ENCODE data around the gene MRPS18A. TPM values are rescaled to one million over a fixed set of nuclear protein-coding genes. Genes with fewer than 3 reads are reported as not detected.

The MRPS18A gene
- total RNA-seq, 4 donors from 2014 or later, result 30.7 to 47.4 (median 37.1) TPM

GRCh38 chr6:43699564-43700186 is 12.1 kb upstream of the MRPS18A start:
- H3K4me1 ChIP-seq, result peaks cover 36 to 53% (median 44%) of the 10 kb centered on the region in 4 donors
- no peaks in the 10 kb centered on the region for H3K36me3 ChIP-seq
- 60% methylated on average over 7 of the region's 7 CpGs for WGBS
- H3K27ac ChIP-seq (replicated peaks in 1 of 4), result peak overlapping the region in 2 of 4 donors; percentile 3 to 31
- intact Hi-C loops (cut with DNase I), result no loop called here
- TF ChIP-seq POLR2AphosphoS5 (IDR thresholded peaks at IDR 0.05), result no peak
- TF ChIP-seq EP300 (IDR thresholded peaks at IDR 0.05), result no peak
- H3K4me3 ChIP-seq, result no peak overlapping the region
- no peaks in the 10 kb centered on the region for H3K27me3 ChIP-seq
- no peaks in the 10 kb centered on the region for H3K9me3 ChIP-seq
- no peak for DNase-seq (ENCODE audit: extremely low spot score)

- WGBS, result 31% methylated on average over 8 of the region's 8 CpGs
- peaks cover 36 to 53% (median 42%) of the 10 kb centered on the region in 4 donors for H3K4me1 ChIP-seq
- peak overlapping the region in 1 of 4 donors; percentile 31 for H3K27ac ChIP-seq (replicated peaks in 1 of 4)
- no peaks in the 10 kb centered on the region for H3K27me3 ChIP-seq
- no peak for DNase-seq (ENCODE audit: extremely low spot score)
- no peak overlapping the region for H3K4me3 ChIP-seq
- intact Hi-C loops (cut with DNase I), result no loop called here
- no peaks in the 10 kb centered on the region for H3K9me3 ChIP-seq
- TF ChIP-seq POLR2A (IDR thresholded peaks at IDR 0.05; ENCODE audit: low read depth) (no peak), CTCF (IDR thresholded peaks at IDR 0.05) (no peak)
- H3K36me3 ChIP-seq, result no peaks in the 10 kb centered on the region
Measured at GRCh38 chr6:43698584-43699349, 11.2 kb upstream of the MRPS18A start.

GRCh38 chr6:43697421-43697820 is 9.8 kb upstream of the MRPS18A start:
- no peaks in the 10 kb centered on the region for H3K9me3 ChIP-seq
- intact Hi-C loops (cut with DNase I), result no loop called here
- H3K4me3 ChIP-seq, result no peak overlapping the region
- DNase-seq (ENCODE audit: extremely low spot score), result no peak
- H3K27ac ChIP-seq (replicated peaks in 1 of 4), result no peak overlapping the region
- H3K36me3 ChIP-seq, result no peaks in the 10 kb centered on the region
- H3K4me1 ChIP-seq, result peaks cover 25 to 43% (median 30%) of the 10 kb centered on the region in 4 donors
- H3K27me3 ChIP-seq, result no peaks in the 10 kb centered on the region
- WGBS, result 100% methylated on average over 3 of the region's 3 CpGs
- no peak for TF ChIP-seq POLR2AphosphoS5 (IDR thresholded peaks at IDR 0.05)
- no peak for TF ChIP-seq EP300 (IDR thresholded peaks at IDR 0.05)
- no peak for TF ChIP-seq CTCF (IDR thresholded peaks at IDR 0.05)

GRCh38 chr6:43695967-43696291 is 8.3 kb upstream of the MRPS18A start:
- no peak overlapping the region for H3K4me3 ChIP-seq
- H3K27ac ChIP-seq (replicated peaks in 1 of 4), result peak overlapping the region in 1 of 4 donors; percentile 13
- TF ChIP-seq POLR2AphosphoS5 (IDR thresholded peaks at IDR 0.05), result no peak
- no peak for TF ChIP-seq POLR2A (IDR thresholded peaks at IDR 0.05; ENCODE audit: low read depth)
- no peak for TF ChIP-seq CTCF (IDR thresholded peaks at IDR 0.05)
- TF ChIP-seq EP300 (IDR thresholded peaks at IDR 0.05), result no peak
- peaks cover 17 to 34% (median 21%) of the 10 kb centered on the region in 4 donors for H3K4me1 ChIP-seq
- H3K27me3 ChIP-seq, result no peaks in the 10 kb centered on the region
- WGBS, result 56% methylated on average over 4 of the region's 4 CpGs
- intact Hi-C loops (cut with DNase I), result no loop called here
- no peaks in the 10 kb centered on the region for H3K9me3 ChIP-seq
- no peaks in the 10 kb centered on the region for H3K36me3 ChIP-seq
- no peak for DNase-seq (ENCODE audit: extremely low spot score)

- Histone ChIP-seq H3K27me3 (no peaks in the 10 kb centered on the region), H3K27ac (replicated peaks in 1 of 4) (peak overlapping the region in 2 of 4 donors; percentile 13 to 46), H3K9me3 (no peaks in the 10 kb centered on the region), H3K36me3 (no peaks in the 10 kb centered on the region), H3K4me3 (no peak overlapping the region), H3K4me1 (peaks cover 17 to 32% (median 21%) of the 10 kb centered on the region in 4 donors)
- no peak for TF ChIP-seq POLR2A (IDR thresholded peaks at IDR 0.05; ENCODE audit: low read depth)
- TF ChIP-seq EP300 (IDR thresholded peaks at IDR 0.05), result no peak
- no peak for TF ChIP-seq POLR2AphosphoS5 (IDR thresholded peaks at IDR 0.05)
- TF ChIP-seq CTCF (IDR thresholded peaks at IDR 0.05), result no peak
- intact Hi-C loops (cut with DNase I), result no loop called here
- WGBS, result 77% methylated on average over 9 of the region's 9 CpGs
- DNase-seq (ENCODE audit: extremely low spot score), result no peak
Measured at GRCh38 chr6:43695215-43695966, 7.8 kb upstream of the MRPS18A start.
